ENCODE data around the gene TNRC18. TPM values are rescaled to one million over a fixed set of nuclear protein-coding genes. Genes with fewer than 3 reads are reported as not detected.

Gene TNRC18
- total and polyA plus RNA-seq, 9 of the 15 experiments (the other 6 are each of a cell fraction or from before 2014, with no cell fraction given), result 0.03 to 43.2 (median 18.0) TPM

DNA sequence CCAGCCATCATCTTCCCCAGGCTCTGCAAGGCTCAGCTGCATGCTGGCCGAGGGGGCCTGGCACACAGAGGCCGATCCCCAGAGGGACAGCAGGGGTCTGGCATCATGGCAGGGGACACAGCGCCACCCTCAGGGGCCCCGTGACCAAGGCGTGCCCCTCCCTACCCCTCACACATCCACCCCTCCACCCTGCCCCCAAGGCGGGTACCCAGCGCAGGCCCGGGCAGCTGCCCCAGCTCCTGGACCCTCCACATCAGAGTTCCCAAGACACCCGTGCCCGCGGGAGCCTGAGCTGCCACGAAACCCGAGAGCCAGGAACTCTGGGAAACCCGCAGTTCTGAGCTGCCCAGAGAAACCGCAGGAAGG, 46.5 kb upstream of the TNRC18 start:
- ChIA-PET CTCF (ENCODE audit: low intra/inter-chr PET ratio) (no interaction called here), POLR2A (interaction anchor here (0.6 to 0.7 kb wide), 4 partner anchors 8 to 452 kb away, joined by 3 read pairs; no protein-coding TSS in a partner anchor)
- FAIRE-seq (no peak), ATAC-seq (no peak), DNase-seq (ENCODE audit: extremely low read depth in 1 of 4, low spot score in 3 of 4) (no peak)
- no peaks in the 10 kb centered on the region for H4K20me1 ChIP-seq (replicated peaks; ENCODE audit: control insufficient read depth, insufficient read depth, low read length)
- TF ChIP-seq, protein P1, sequence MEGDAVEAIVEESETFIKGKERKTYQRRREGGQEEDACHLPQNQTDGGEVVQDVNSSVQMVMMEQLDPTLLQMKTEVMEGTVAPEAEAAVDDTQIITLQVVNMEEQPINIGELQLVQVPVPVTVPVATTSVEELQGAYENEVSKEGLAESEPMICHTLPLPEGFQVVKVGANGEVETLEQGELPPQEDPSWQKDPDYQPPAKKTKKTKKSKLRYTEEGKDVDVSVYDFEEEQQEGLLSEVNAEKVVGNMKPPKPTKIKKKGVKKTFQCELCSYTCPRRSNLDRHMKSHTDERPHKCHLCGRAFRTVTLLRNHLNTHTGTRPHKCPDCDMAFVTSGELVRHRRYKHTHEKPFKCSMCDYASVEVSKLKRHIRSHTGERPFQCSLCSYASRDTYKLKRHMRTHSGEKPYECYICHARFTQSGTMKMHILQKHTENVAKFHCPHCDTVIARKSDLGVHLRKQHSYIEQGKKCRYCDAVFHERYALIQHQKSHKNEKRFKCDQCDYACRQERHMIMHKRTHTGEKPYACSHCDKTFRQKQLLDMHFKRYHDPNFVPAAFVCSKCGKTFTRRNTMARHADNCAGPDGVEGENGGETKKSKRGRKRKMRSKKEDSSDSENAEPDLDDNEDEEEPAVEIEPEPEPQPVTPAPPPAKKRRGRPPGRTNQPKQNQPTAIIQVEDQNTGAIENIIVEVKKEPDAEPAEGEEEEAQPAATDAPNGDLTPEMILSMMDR (IDR thresholded peaks at IDR 0.05 in 2 of 3, conservative IDR thresholded peaks at IDR 0.05 in 1 of 3; ENCODE audit: insufficient read depth in 2 of 3, low read depth in 1 of 3, low read length in 3 of 3), result 0 out of 6 replicates have a peak, but pooled peaks of 1 of the 3 experiments have one; percentile 2
- TF ChIP-seq, protein P2, sequence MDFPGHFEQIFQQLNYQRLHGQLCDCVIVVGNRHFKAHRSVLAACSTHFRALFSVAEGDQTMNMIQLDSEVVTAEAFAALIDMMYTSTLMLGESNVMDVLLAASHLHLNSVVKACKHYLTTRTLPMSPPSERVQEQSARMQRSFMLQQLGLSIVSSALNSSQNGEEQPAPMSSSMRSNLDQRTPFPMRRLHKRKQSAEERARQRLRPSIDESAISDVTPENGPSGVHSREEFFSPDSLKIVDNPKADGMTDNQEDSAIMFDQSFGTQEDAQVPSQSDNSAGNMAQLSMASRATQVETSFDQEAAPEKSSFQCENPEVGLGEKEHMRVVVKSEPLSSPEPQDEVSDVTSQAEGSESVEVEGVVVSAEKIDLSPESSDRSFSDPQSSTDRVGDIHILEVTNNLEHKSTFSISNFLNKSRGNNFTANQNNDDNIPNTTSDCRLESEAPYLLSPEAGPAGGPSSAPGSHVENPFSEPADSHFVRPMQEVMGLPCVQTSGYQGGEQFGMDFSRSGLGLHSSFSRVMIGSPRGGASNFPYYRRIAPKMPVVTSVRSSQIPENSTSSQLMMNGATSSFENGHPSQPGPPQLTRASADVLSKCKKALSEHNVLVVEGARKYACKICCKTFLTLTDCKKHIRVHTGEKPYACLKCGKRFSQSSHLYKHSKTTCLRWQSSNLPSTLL (IDR thresholded peaks at IDR 0.05), result no peak
- TF ChIP-seq U2AF1 (optimal IDR thresholded peaks at IDR 0.05; ENCODE audit: low read depth, low read length), result no peak
- TF ChIP-seq MEF2A (IDR thresholded peaks at IDR 0.05; ENCODE audit: control insufficient read depth, low read depth, low read length), result no peak
- TF ChIP-seq RAD21 (CRISPR knock-in tag; conservative IDR thresholded peaks at IDR 0.05 in 1 of 2, IDR thresholded peaks at IDR 0.05 in 1 of 2), result no peak
- TF ChIP-seq HNRNPL (IDR thresholded peaks at IDR 0.05; ENCODE audit: low read depth, low read length), result 0 out of 2 replicates have a peak, but pooled peaks have one; percentile 25
- no peak overlapping the region for H2AFZ ChIP-seq (ENCODE audit: low read depth, low read length)
- H3K9me3 ChIP-seq (replicated peaks; ENCODE audit: control insufficient read depth, insufficient read depth, low read depth, low read length), result peaks cover 7% of the 10 kb centered on the region
- H3K9me1 ChIP-seq (ENCODE audit: control insufficient read depth, insufficient read depth, low read length), result no peaks in the 10 kb centered on the region
- H3K4me1 ChIP-seq (replicated peaks in 1 of 2; ENCODE audit: control insufficient read depth in 2 of 2, insufficient read depth in 2 of 2, low read length in 2 of 2), result peaks cover 3 to 31% of the 10 kb centered on the region in 2 experiments; a peak in 4 of 5 replicates
- no peaks in the 10 kb centered on the region for H3K79me2 ChIP-seq (ENCODE audit: control insufficient read depth, insufficient read depth, low read length)
- no peak overlapping the region for H3K9ac ChIP-seq (ENCODE audit: insufficient read depth in 1 of 2, low read depth in 2 of 2, low read length in 2 of 2)
- in situ Hi-C loops (cut with MboI) (no loop called here), intact Hi-C loops (cut with micrococcal nuclease) (no loop called here)
- no peak overlapping the region for H3K4me2 ChIP-seq (ENCODE audit: insufficient read depth, low read length)
- no TSS peak for BruUV-seq (replicated peaks)
- whole genome bisulfite sequencing (ENCODE audit: insufficient coverage, low coverage, missing lambda C conversion rate), result 84% methylated on average over 10 of the region's 15 CpGs
- H3K4me3 ChIP-seq, result no peak overlapping the region
- H3K36me3 ChIP-seq (ENCODE audit: control insufficient read depth, insufficient read depth, low read length), result no peaks in the 10 kb centered on the region
- H3K27ac ChIP-seq (ENCODE audit: extremely low read depth, low read depth, low read length), result no peak overlapping the region
- H3K27me3 ChIP-seq (ENCODE audit: control insufficient read depth in 2 of 2, insufficient read depth in 2 of 2, low read length in 2 of 2), result no peaks in the 10 kb centered on the region
